ENCODE results near the gene UTP25.

DNA sequence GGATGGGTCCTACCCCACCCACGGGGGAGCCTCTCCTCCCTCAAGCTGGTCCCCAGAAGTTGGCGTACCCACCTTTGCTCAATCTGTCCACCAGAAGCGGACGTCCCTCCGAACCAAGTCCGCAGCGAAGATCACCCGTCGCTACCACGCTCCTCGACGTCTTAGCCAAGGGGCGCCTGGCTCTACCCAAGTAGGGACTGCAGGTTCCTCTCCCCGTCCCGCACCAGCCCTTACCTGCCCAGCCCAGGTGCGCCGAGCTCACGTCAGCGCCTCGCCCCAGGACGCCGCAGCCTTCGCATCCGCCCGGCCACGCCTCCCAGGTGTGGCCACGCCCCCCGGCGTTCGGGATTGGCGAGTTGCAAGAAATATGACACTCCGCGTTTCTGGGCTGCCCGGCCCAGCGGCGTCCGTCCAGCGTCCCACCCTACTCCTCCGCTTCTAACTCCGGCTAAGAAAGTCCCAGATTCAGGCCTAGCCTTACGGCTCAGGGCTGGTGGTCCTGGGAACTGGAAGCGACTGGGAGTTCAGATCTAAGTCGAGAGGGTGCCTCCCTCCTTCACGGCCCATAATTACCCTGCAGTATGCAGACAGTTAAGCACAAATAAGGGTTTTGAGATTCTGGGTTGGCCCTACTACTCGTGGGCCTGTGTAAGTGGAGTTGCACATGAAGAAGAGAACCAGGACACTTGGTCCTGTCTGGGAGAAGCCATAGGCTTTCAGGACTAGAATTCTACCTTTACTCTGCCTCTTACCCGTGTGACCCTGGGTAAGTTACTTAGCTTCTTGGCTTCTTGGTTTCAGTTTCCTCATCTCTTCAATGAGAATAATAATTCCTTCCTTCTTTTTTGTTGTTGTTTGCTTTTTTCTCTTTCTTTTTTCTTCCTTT, 21.7 kb upstream of the UTP25 start, which contains the start of gene IRF6:
- TF ChIP-seq, protein P1, sequence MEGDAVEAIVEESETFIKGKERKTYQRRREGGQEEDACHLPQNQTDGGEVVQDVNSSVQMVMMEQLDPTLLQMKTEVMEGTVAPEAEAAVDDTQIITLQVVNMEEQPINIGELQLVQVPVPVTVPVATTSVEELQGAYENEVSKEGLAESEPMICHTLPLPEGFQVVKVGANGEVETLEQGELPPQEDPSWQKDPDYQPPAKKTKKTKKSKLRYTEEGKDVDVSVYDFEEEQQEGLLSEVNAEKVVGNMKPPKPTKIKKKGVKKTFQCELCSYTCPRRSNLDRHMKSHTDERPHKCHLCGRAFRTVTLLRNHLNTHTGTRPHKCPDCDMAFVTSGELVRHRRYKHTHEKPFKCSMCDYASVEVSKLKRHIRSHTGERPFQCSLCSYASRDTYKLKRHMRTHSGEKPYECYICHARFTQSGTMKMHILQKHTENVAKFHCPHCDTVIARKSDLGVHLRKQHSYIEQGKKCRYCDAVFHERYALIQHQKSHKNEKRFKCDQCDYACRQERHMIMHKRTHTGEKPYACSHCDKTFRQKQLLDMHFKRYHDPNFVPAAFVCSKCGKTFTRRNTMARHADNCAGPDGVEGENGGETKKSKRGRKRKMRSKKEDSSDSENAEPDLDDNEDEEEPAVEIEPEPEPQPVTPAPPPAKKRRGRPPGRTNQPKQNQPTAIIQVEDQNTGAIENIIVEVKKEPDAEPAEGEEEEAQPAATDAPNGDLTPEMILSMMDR (IDR thresholded peaks at IDR 0.05) = no peak
- peak in 1 of 2 donors; percentile 18 for TF ChIP-seq POLR2A (IDR thresholded peaks at IDR 0.05)
